WTC11 (cell line): ENCODE measurements around the gene CAMKMT. TPM values are rescaled to one million over a fixed set of nuclear protein-coding genes. Genes with fewer than 3 reads are reported as not detected.
A peak's percentile ranks its signal among the peaks of the same experiment; 100 is the strongest.

Experiments used
- ATAC-seq: fragments of 200-7000 bp; cut with Tn5 transposase; 2 replicates; pipeline ENCODE4 v1.10.0; 2021; ENCODE audit warnings: mild to moderate bottlenecking, moderate library complexity
- CTCF ChIA-PET: fragments of 300-600 bp; sonication (Branson Sonifier 250); formaldehyde crosslinking; loops from one replicate; lab custom pipeline; 2021; ENCODE audit warnings: antibody characterized with exemption; lab: Charles Lee
- POLR2A ChIA-PET: fragments of 350-600 bp; sonication (Branson Sonifier 250); formaldehyde crosslinking; loops from one replicate; lab custom pipeline; 2021; ENCODE audit warnings: antibody characterized with exemption; lab: Charles Lee
- DNase-seq: peaks from one replicate; pipeline ENCODE4 v3.0.0; 2021; ENCODE audit warnings: low spot score
- H3K27ac Mint-ChIP-seq: 2 replicates; pipeline ENCODE4 v1.8.0; 2021; ENCODE audit warnings: mixed read lengths
- H3K27me3 Mint-ChIP-seq: 2 replicates; pipeline ENCODE4 v1.8.0; 2021; ENCODE audit warnings: low read depth, mild to moderate bottlenecking, moderate library complexity, mixed read lengths
- H3K36me3 Mint-ChIP-seq: 2 replicates; pipeline ENCODE4 v1.8.0; 2021; ENCODE audit warnings: mixed read lengths
- H3K4me1 Mint-ChIP-seq: 2 replicates; pipeline ENCODE4 v1.8.0; 2022; ENCODE audit warnings: mixed read lengths
- H3K4me3 Mint-ChIP-seq: 2 replicates; pipeline ENCODE4 v1.8.0; 2021; ENCODE audit warnings: mild to moderate bottlenecking, moderate library complexity, mixed read lengths
- H3K9me3 Mint-ChIP-seq: 2 replicates; pipeline ENCODE4 v1.8.0; 2021; ENCODE audit warnings: mixed read lengths
- CBFB ChIP-seq: sonication (generic); formaldehyde crosslinking; IDR thresholded peaks from 2 replicates; pipeline ENCODE4 v1.8.1; 2022; ENCODE audit warnings: mild to moderate bottlenecking, low read depth, missing genetic modification reagents
- ESRRA ChIP-seq: sonication (generic); formaldehyde crosslinking; IDR thresholded peaks from 2 replicates; pipeline ENCODE4 v1.8.1; 2022; ENCODE audit warnings: mild to moderate bottlenecking, missing genetic modification reagents, borderline replicate concordance
- ETV6 ChIP-seq: sonication (generic); formaldehyde crosslinking; IDR thresholded peaks from 2 replicates; pipeline ENCODE4 v1.8.1; 2022; ENCODE audit warnings: mild to moderate bottlenecking, missing genetic modification reagents
- FOXP1 ChIP-seq: sonication (generic); formaldehyde crosslinking; IDR thresholded peaks from 2 replicates; pipeline ENCODE4 v1.8.0; 2022; ENCODE audit warnings: missing genetic modification reagents, mild to moderate bottlenecking, moderate library complexity, borderline replicate concordance
- SP1 ChIP-seq: sonication (generic); formaldehyde crosslinking; conservative IDR thresholded peaks from 2 replicates; pipeline ENCODE4 v1.8.1; 2022; ENCODE audit warnings: missing genetic modification reagents
- STAT6 ChIP-seq: sonication (generic); formaldehyde crosslinking; conservative IDR thresholded peaks from 2 replicates; pipeline ENCODE4 v1.8.1; 2023; ENCODE audit warnings: mild to moderate bottlenecking, low read depth, missing genetic modification reagents, moderate library complexity
- TEAD1 ChIP-seq: sonication (generic); formaldehyde crosslinking; IDR thresholded peaks from 2 replicates; pipeline ENCODE4 v1.8.0; 2022; ENCODE audit warnings: mild to moderate bottlenecking, missing genetic modification reagents
- ZBTB21 ChIP-seq: sonication (generic); formaldehyde crosslinking; IDR thresholded peaks from 2 replicates; pipeline ENCODE4 v1.8.1; 2023; ENCODE audit warnings: mild to moderate bottlenecking, missing genetic modification reagents, borderline replicate concordance
- ZNF121 ChIP-seq: sonication (generic); formaldehyde crosslinking; IDR thresholded peaks from 2 replicates; pipeline ENCODE4 v1.8.0; 2023; ENCODE audit warnings: missing genetic modification reagents
- ZNF138 ChIP-seq: sonication (generic); formaldehyde crosslinking; conservative IDR thresholded peaks from 2 replicates; pipeline ENCODE4 v1.8.1; 2022; ENCODE audit warnings: mild to moderate bottlenecking, moderate library complexity, missing genetic modification reagents
- ZNF317 ChIP-seq: sonication (generic); formaldehyde crosslinking; IDR thresholded peaks from 2 replicates; pipeline ENCODE4 v1.8.1; 2023; ENCODE audit warnings: low read depth, mild to moderate bottlenecking, moderate library complexity, missing genetic modification reagents, borderline replicate concordance
- total RNA-seq: library from RNA; stranded (reverse); gene quantifications from 3 replicates; pipeline ENCODE4 v1.2.3, GENCODE V29; 2021
- TF ChIP-seq, protein P1 (sequence below): sonication (generic); formaldehyde crosslinking; IDR thresholded peaks from 2 replicates; pipeline ENCODE4 v1.8.0; 2023; ENCODE audit warnings: mild to moderate bottlenecking, missing genetic modification reagents
- TF ChIP-seq, protein P2 (sequence below): sonication (generic); formaldehyde crosslinking; IDR thresholded peaks from 2 replicates; pipeline ENCODE4 v1.8.1; 2023; ENCODE audit warnings: mild to moderate bottlenecking, moderate library complexity, missing genetic modification reagents

The CAMKMT gene
- total RNA-seq, 1 experiment from 2014 or later, result 20.6 TPM

- no peak for TF ChIP-seq STAT6 (CRISPR knock-in tag)
- TF ChIP-seq CBFB (CRISPR knock-in tag), result no peak
Observed at GRCh38 chr2:44628297-44628696, 266.6 kb downstream of the CAMKMT start (continued).

DNA sequence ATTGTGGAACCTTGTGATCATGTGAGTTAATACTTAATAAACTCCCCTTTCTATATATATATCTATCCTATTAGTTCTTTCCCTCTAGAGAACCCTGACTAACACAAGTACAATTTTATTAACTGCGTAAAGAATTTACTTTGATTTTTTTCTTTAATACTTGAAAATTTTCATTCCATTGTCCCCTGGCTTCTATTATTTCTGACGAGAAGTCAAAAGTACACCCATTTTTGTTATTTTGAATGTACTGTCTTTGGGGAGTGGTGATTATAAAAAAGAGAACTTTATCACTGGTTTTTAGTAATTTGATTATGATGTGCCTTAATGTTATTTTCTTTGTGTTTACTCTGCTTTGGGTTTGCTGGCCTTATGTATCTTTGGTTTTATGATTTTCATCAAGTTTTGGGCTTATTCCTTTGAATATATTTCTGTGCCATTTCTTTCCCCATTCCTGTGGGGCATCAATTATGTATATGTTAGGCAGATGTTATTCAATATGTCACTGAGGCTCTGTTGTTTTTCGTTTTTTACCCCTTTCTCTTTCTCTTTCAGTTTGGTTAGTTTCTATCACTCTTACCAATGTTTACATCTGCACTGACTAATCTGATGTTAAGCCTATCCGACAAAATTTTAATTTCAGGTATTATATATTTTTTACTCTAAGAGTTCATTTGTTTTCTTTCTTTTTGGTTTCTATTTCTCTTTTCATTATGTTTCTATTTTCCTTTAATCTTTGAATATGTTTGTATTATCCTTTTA, 271.4 kb downstream of the CAMKMT start:
- Mint-ChIP-seq H3K27me3 (no peaks in the 10 kb centered on the region), H3K36me3 (peaks cover 34% of the 10 kb centered on the region), H3K27ac (no peak overlapping the region), H3K4me3 (no peak overlapping the region), H3K4me1 (peaks cover 17% of the 10 kb centered on the region), H3K9me3 (peaks cover 37% of the 10 kb centered on the region)
- ChIA-PET CTCF (no interaction called here), POLR2A (no interaction called here)
- no peak for ATAC-seq
- TF ChIP-seq ZBTB21 (CRISPR knock-in tag), result no peak
- TF ChIP-seq ESRRA (CRISPR knock-in tag), result no peak
- TF ChIP-seq ZNF317 (CRISPR knock-in tag), result peak; percentile 66; the same call in 1 of the 2 replicates
- DNase-seq, result no peak

GRCh38 chr2:44635725-44636124, 274.0 kb downstream of the CAMKMT start:
- ATAC-seq, result no peak
- CTCF ChIA-PET, result no interaction called here
- TF ChIP-seq TEAD1, result no peak
- TF ChIP-seq ZNF121 (CRISPR knock-in tag), result no peak
- TF ChIP-seq, protein P1, sequence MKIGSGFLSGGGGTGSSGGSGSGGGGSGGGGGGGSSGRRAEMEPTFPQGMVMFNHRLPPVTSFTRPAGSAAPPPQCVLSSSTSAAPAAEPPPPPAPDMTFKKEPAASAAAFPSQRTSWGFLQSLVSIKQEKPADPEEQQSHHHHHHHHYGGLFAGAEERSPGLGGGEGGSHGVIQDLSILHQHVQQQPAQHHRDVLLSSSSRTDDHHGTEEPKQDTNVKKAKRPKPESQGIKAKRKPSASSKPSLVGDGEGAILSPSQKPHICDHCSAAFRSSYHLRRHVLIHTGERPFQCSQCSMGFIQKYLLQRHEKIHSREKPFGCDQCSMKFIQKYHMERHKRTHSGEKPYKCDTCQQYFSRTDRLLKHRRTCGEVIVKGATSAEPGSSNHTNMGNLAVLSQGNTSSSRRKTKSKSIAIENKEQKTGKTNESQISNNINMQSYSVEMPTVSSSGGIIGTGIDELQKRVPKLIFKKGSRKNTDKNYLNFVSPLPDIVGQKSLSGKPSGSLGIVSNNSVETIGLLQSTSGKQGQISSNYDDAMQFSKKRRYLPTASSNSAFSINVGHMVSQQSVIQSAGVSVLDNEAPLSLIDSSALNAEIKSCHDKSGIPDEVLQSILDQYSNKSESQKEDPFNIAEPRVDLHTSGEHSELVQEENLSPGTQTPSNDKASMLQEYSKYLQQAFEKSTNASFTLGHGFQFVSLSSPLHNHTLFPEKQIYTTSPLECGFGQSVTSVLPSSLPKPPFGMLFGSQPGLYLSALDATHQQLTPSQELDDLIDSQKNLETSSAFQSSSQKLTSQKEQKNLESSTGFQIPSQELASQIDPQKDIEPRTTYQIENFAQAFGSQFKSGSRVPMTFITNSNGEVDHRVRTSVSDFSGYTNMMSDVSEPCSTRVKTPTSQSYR, result no peak
- TF ChIP-seq ZNF317 (CRISPR knock-in tag), result no peak
- no peak for TF ChIP-seq SP1 (CRISPR knock-in tag)
- no peak for TF ChIP-seq ETV6 (CRISPR knock-in tag)
- TF ChIP-seq ZNF138 (CRISPR knock-in tag), result no peak
- no peak for TF ChIP-seq FOXP1 (CRISPR knock-in tag)
- TF ChIP-seq, protein P2, sequence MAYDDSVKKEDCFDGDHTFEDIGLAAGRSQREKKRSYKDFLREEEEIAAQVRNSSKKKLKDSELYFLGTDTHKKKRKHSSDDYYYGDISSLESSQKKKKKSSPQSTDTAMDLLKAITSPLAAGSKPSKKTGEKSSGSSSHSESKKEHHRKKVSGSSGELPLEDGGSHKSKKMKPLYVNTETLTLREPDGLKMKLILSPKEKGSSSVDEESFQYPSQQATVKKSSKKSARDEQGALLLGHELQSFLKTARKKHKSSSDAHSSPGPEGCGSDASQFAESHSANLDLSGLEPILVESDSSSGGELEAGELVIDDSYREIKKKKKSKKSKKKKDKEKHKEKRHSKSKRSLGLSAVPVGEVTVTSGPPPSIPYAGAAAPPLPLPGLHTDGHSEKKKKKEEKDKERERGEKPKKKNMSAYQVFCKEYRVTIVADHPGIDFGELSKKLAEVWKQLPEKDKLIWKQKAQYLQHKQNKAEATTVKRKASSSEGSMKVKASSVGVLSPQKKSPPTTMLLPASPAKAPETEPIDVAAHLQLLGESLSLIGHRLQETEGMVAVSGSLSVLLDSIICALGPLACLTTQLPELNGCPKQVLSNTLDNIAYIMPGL (CRISPR knock-in tag), result no peak

More at GRCh38 chr2:44635725-44636124, 274.0 kb downstream of the CAMKMT start:
- peaks cover 27% of the 10 kb centered on the region for H3K4me1 Mint-ChIP-seq
- POLR2A ChIA-PET, result interaction anchor here (0.6 kb wide), 1 partner anchor 11 kb away, joined by 4 read pairs; no protein-coding TSS in a partner anchor
- DNase-seq, result no peak
- H3K27ac Mint-ChIP-seq, result no peak overlapping the region
- peaks cover 30% of the 10 kb centered on the region for H3K9me3 Mint-ChIP-seq
- no peaks in the 10 kb centered on the region for H3K27me3 Mint-ChIP-seq
- H3K4me3 Mint-ChIP-seq, result no peak overlapping the region
- peaks cover 28% of the 10 kb centered on the region for H3K36me3 Mint-ChIP-seq
